Activated CD8-positive, alpha-beta memory T cell treated with anti-CD3 and anti-CD28 coated beads for 4 hours (primary cell): ENCODE data around the gene ZNF575.
"Not testable (repeated sequence)": the region's sequence is repeated elsewhere in the genome, so short reads cannot be mapped to it uniquely, and the experiment has no call there.

Source experiments
- DNase-seq, 2 donors: peaks; one replicate each; pipeline ENCODE4 v3.0.0-alpha.2; 2020; ENCODE audit warnings: low read depth in 2 of 2

ZNF575 gene

GRCh38 chr19:43541920-43542650 is 9.1 kb downstream of the ZNF575 start:
- no peak for DNase-seq

GRCh38 chr19:43544077-43544476 is 11.1 kb downstream of the ZNF575 start:
- DNase-seq: no peak

GRCh38 chr19:43545276-43545675 is 12.3 kb downstream of the ZNF575 start:
- no peak for DNase-seq

- no peak for DNase-seq
Observed at GRCh38 chr19:43545981-43546380, 13.0 kb downstream of the ZNF575 start.

- DNase-seq: no peak
Observed at GRCh38 chr19:43546581-43546980, 13.6 kb downstream of the ZNF575 start.

GRCh38 chr19:43547926-43548325 is 14.9 kb downstream of the ZNF575 start:
- not testable (repeated sequence) for DNase-seq

- no peak for DNase-seq
Observed at GRCh38 chr19:43548706-43549105, 15.7 kb downstream of the ZNF575 start.

- no peak for DNase-seq
Observed at GRCh38 chr19:43551399-43552197, 18.6 kb downstream of the ZNF575 start.

GRCh38 chr19:43552198-43552450 is 19.1 kb downstream of the ZNF575 start:
- no peak for DNase-seq

- no peak for DNase-seq
Observed at GRCh38 chr19:43552616-43553015, 19.6 kb downstream of the ZNF575 start.

GRCh38 chr19:43553656-43554055 is 20.7 kb downstream of the ZNF575 start:
- DNase-seq: no peak

GRCh38 chr19:43554317-43554895 is 21.4 kb downstream of the ZNF575 start:
- no peak for DNase-seq

- peak; percentile 67 to 72 for DNase-seq
Observed at GRCh38 chr19:43555185-43555770, 22.3 kb downstream of the ZNF575 start.

GRCh38 chr19:43560687-43561086 is 27.7 kb downstream of the ZNF575 start:
- DNase-seq: no peak

GRCh38 chr19:43561139-43561970 is 28.4 kb downstream of the ZNF575 start:
- no peak for DNase-seq

GRCh38 chr19:43562226-43562697 is 29.3 kb downstream of the ZNF575 start:
- DNase-seq: no peak

- peak; percentile 54 to 66 for DNase-seq
Observed at GRCh38 chr19:43562698-43563241, 29.8 kb downstream of the ZNF575 start.

- no peak for DNase-seq
Observed at GRCh38 chr19:43563816-43564457, 30.9 kb downstream of the ZNF575 start.

GRCh38 chr19:43564800-43565199 is 31.8 kb downstream of the ZNF575 start:
- DNase-seq: no peak

- no peak for DNase-seq
Observed at GRCh38 chr19:43569657-43570056, 36.7 kb downstream of the ZNF575 start.
